H54 (cell line): ENCODE measurements around the gene CCL25.
"Not testable (repeated sequence)": the region's sequence is repeated elsewhere in the genome, so short reads cannot be mapped to it uniquely, and the experiment has no call there.

Source experiments
- DNase-seq: peaks from one replicate; pipeline ENCODE4 v3.0.0; 2011; ENCODE audit warnings: low spot score, mixed read lengths; ENCODE audit not compliant: insufficient read length
- FAIRE-seq: peaks from 3 replicates; lab custom pipeline; 2011; peaks lifted over from hg19 to GRCh38; lab: Jason Lieb, UNC
- POLR2A ChIP-seq: IDR thresholded peaks from 2 replicates; pipeline ENCODE4 v1.6.1; 2011; ENCODE audit warnings: low read depth, mild to moderate bottlenecking, low read length

The CCL25 gene

GRCh38 chr19:8101311-8101710 lies 48.8 kb downstream of the CCL25 start:
- no peak for DNase-seq
- TF ChIP-seq POLR2A = no peak
- no peak for FAIRE-seq

- FAIRE-seq = not testable (repeated sequence)
These were observed 49.4 kb downstream of the CCL25 start for GRCh38 chr19:8101910-8102309.

GRCh38 chr19:8105471-8105870 lies 52.9 kb downstream of the CCL25 start:
- DNase-seq (no peak), FAIRE-seq (no peak)
- no peak for TF ChIP-seq POLR2A

More at GRCh38 chr19:8101910-8102309, 49.4 kb downstream of the CCL25 start:
- not testable (repeated sequence) for DNase-seq

GRCh38 chr19:8107301-8107903 lies 54.8 kb downstream of the CCL25 start:
- DNase-seq (no peak), FAIRE-seq (no peak)
- no peak for TF ChIP-seq POLR2A

- no peak for FAIRE-seq
- no peak for DNase-seq
- TF ChIP-seq POLR2A = no peak
These were observed 56.2 kb downstream of the CCL25 start for GRCh38 chr19:8108560-8109445.

GRCh38 chr19:8109455-8109854 lies 56.9 kb downstream of the CCL25 start:
- no peak for TF ChIP-seq POLR2A
- no peak for DNase-seq
- FAIRE-seq = no peak

- no peak for DNase-seq
- no peak for FAIRE-seq
- TF ChIP-seq POLR2A = no peak
These were observed 57.5 kb downstream of the CCL25 start for GRCh38 chr19:8109890-8110662.

GRCh38 chr19:8110931-8111330 lies 58.4 kb downstream of the CCL25 start:
- no peak for DNase-seq
- no peak for TF ChIP-seq POLR2A
- FAIRE-seq = no peak

- DNase-seq (no peak), FAIRE-seq (no peak)
- TF ChIP-seq POLR2A = no peak
These were observed 58.8 kb downstream of the CCL25 start for GRCh38 chr19:8111376-8111775.
